Mucosa of stomach (tissue), 1 donor: ENCODE results near the gene CTXND1.

Source experiments
- H3K27me3 ChIP-seq: one replicate; pipeline ENCODE4 v1.7.0; 2013; ENCODE audit warnings: mild to moderate bottlenecking, low read length; ENCODE audit not compliant: control insufficient read depth, insufficient read depth
- H3K36me3 ChIP-seq: one replicate; pipeline ENCODE4 v1.7.0; 2013; ENCODE audit warnings: low read length; ENCODE audit not compliant: control insufficient read depth, insufficient read depth
- H3K4me1 ChIP-seq: one replicate; pipeline ENCODE4 v1.7.0; 2013; ENCODE audit warnings: mild to moderate bottlenecking, low read length; ENCODE audit not compliant: control insufficient read depth, insufficient read depth
- H3K4me3 ChIP-seq: one replicate; pipeline ENCODE4 v1.7.0; 2013; ENCODE audit warnings: low read length
- H3K9ac ChIP-seq: one replicate; pipeline ENCODE4 v1.7.0; 2013; ENCODE audit warnings: mild to moderate bottlenecking, low read length, moderate library complexity
- H3K9me3 ChIP-seq: one replicate; pipeline ENCODE4 v1.7.0; 2013; ENCODE audit warnings: mild to moderate bottlenecking, low read length, moderate library complexity; ENCODE audit not compliant: control insufficient read depth
- donor health status: Pancreatic carcinoma.

CTXND1 gene

DNA sequence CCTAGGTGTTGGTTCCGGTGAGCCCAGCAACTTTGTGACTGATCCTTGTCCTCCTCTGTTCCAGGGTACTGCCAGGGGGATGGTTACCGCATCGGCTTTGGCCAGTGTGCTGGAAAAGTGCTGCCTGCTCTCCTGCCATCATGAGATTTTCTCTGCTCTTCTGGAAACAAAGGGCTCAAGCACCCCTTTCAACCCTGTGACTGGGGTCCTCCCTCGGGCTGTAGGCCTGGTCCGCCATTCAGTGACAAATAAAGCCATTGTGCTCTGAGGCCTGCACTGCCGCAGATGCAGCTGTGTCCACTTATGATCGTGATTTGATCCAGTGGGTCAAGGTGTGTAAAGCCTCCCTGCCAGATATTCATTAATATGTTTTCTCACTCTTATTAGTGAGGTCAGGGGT is 65.9 kb downstream of the CTXND1 start:
- H3K9ac ChIP-seq: no peak overlapping the region
- H3K4me1 ChIP-seq: no peaks in the 10 kb centered on the region
- no peaks in the 10 kb centered on the region for H3K9me3 ChIP-seq
- H3K4me3 ChIP-seq: no peak overlapping the region
- H3K36me3 ChIP-seq: peaks cover 4% of the 10 kb centered on the region
- H3K27me3 ChIP-seq: no peaks in the 10 kb centered on the region

DNA sequence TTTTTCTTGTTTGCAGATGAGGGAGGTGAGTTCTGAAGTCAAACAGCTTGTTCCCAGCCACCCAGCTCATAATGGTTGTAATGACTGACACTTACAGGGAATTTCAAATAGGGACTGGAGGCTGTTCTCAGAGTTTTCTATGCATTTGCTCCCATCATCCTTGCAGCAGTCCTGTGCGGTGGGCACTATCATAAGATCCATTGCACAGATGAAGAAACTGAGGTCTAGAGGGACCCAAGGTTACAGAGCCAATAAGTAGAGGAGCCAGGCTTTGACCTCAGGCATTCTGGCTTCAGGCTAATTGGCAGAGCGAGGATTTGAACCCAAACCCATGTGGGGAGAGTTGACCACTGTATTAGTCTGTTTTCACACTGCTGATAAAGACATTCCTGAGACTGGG is 66.9 kb downstream of the CTXND1 start:
- H3K9ac ChIP-seq: no peak overlapping the region
- H3K36me3 ChIP-seq: peaks cover 4% of the 10 kb centered on the region
- no peak overlapping the region for H3K4me3 ChIP-seq
- no peaks in the 10 kb centered on the region for H3K9me3 ChIP-seq
- H3K27me3 ChIP-seq: no peaks in the 10 kb centered on the region
- H3K4me1 ChIP-seq: no peaks in the 10 kb centered on the region

DNA sequence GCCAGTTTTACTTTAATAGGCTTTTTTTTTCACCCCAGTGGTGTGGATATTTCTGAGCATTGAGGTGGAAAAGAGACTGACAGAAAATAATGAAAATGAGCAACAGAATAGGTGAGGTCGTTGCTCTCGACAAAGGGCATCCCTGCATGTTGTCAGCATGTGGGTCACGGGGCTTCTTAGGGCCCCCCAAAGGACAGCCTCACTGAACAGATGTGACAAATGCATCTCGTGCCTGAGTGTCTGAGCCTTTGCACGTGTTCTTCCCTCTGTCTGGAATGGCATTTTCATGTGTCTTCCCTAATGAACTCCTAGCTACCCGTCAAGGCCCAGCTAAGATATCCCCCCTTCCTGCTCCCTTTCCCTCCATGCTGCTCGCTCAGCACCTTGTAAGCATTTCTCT is 67.5 kb downstream of the CTXND1 start:
- no peak overlapping the region for H3K9ac ChIP-seq
- peaks cover 4% of the 10 kb centered on the region for H3K36me3 ChIP-seq
- H3K27me3 ChIP-seq: no peaks in the 10 kb centered on the region
- H3K4me3 ChIP-seq: no peak overlapping the region
- H3K4me1 ChIP-seq: peaks cover 2% of the 10 kb centered on the region
- no peaks in the 10 kb centered on the region for H3K9me3 ChIP-seq

DNA sequence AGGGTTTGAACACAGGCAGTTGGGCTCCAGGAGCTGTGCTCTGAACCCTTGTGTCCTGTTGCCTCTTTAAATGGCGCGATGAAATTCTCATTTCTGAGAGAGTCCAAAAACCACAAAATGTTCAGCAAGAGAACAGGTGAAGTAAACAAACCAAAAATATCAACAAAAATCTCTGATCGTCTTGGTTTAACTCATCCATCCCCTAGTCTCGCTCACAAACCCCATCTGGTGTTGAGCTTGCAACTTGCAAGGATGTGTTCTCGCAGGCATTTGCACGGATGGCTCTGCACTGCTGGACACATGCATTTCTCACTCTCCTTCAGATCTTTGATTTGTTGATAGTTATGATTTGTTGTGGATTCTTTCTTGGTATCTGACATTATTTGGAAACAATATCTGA is 68.1 kb downstream of the CTXND1 start:
- H3K27me3 ChIP-seq: no peaks in the 10 kb centered on the region
- no peaks in the 10 kb centered on the region for H3K9me3 ChIP-seq
- no peak overlapping the region for H3K4me3 ChIP-seq
- H3K36me3 ChIP-seq: peaks cover 4% of the 10 kb centered on the region
- no peak overlapping the region for H3K9ac ChIP-seq
- peaks cover 6% of the 10 kb centered on the region for H3K4me1 ChIP-seq

DNA sequence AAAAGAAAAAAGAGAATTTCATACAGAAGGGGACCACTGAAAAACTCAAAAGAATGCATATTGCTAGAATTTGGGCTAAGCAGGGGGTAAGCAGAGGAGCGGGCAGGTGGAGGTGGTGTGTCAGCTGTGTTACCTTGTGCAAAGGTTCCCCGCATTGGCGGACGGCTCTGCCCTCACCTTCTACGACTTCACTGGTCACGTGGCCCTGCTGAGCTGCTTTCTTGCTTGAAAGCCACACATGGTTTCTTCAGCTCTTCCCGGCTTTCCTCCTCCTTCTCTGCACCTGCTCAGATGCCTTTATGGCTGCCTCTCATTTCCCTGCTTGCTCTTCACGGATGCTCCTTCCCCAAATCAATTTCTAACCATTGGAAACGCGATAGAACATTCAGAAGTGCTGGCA is 68.7 kb downstream of the CTXND1 start:
- H3K4me3 ChIP-seq: no peak overlapping the region
- H3K9me3 ChIP-seq: no peaks in the 10 kb centered on the region
- H3K36me3 ChIP-seq: peaks cover 4% of the 10 kb centered on the region
- no peak overlapping the region for H3K9ac ChIP-seq
- peaks cover 6% of the 10 kb centered on the region for H3K4me1 ChIP-seq
- H3K27me3 ChIP-seq: no peaks in the 10 kb centered on the region

DNA sequence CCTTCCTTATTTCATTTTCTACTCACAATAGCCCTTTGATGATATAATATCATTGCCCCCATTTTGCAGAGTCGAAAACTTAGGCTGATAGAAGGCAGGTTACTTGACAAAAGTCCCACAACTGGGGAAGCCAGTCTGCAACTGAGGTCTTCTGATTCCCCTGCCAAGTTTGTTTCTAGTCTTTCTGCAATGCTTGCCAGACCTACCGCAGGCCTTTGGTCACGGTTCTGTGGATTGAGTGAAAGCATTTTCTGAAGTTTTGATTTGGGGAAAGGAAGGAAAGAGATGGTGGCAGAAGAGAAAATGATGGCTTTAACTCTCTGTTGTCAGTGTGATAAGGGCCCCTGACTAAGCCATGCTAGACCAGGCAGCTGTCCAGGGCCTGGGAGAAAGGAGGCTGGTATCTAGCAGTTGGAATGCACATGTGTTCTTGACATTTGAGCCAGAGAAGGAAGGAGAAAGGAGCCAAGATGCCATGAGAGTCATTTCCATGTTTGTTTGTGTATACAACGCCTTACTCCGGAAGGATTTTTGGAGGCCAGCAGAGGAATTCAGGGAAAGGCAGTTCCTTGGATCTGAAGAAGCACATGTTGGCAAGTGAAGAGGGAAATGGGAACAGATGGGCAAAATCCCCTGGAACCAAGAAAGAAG is 69.3 kb downstream of the CTXND1 start:
- peaks cover 4% of the 10 kb centered on the region for H3K36me3 ChIP-seq

GRCh38 chr15:80180986-80181385 is 71.0 kb downstream of the CTXND1 start:
- H3K27me3 ChIP-seq: no peaks in the 10 kb centered on the region
- H3K4me3 ChIP-seq: no peak overlapping the region
- H3K36me3 ChIP-seq: no peaks in the 10 kb centered on the region
- H3K4me1 ChIP-seq: peaks cover 10% of the 10 kb centered on the region
- H3K9ac ChIP-seq: no peak overlapping the region
- no peaks in the 10 kb centered on the region for H3K9me3 ChIP-seq

More for the DNA sequence above, 69.3 kb downstream of the CTXND1 start:
- H3K4me3 ChIP-seq: no peak overlapping the region
- H3K9ac ChIP-seq: no peak overlapping the region
- H3K27me3 ChIP-seq: no peaks in the 10 kb centered on the region
- H3K4me1 ChIP-seq: peaks cover 6% of the 10 kb centered on the region
- H3K9me3 ChIP-seq: no peaks in the 10 kb centered on the region

DNA sequence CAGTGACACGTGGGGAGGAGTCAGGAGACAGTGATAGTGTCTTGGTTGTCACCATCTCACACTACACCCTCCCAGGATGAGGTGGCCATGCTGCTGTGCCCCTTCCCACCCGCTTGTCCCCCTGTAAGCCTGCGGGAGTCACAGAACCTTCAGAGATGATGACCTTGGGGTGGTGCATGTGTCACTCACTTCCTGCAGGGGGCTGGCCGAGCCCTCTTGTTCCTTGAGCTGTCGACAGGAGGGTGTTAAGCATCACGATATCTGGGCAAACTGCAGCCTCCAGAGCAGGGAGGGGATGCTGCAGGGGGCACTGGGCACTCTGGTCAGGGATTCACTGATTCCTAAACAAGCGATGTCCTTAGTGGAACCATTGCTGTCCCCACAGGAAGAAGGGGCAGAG is 71.5 kb downstream of the CTXND1 start:
- no peaks in the 10 kb centered on the region for H3K27me3 ChIP-seq
- H3K4me3 ChIP-seq: no peak overlapping the region
- no peak overlapping the region for H3K9ac ChIP-seq
- H3K9me3 ChIP-seq: no peaks in the 10 kb centered on the region
- peaks cover 10% of the 10 kb centered on the region for H3K4me1 ChIP-seq
- H3K36me3 ChIP-seq: no peaks in the 10 kb centered on the region

DNA sequence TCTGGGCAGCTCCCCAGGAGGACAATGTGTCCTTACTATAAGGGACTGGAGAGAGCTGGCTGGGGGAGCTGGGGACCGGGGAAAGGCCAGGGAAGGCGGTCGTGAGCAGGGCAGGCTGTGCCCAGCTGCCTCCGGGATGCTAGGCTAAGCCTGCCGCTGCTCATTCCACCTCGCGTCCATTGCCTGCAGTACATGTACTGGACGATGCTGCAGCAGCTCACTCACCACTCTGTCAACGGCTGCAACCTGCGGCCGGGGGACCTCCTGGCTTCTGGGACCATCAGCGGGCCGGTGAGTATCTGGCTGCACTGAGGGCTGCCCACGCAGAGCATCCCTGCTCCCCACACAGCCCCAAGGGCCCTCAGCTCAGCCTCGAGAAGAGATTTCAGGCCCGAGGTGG is 72.1 kb downstream of the CTXND1 start:
- no peaks in the 10 kb centered on the region for H3K9me3 ChIP-seq
- no peaks in the 10 kb centered on the region for H3K36me3 ChIP-seq
- no peaks in the 10 kb centered on the region for H3K27me3 ChIP-seq
- no peak overlapping the region for H3K4me3 ChIP-seq
- H3K4me1 ChIP-seq: peaks cover 10% of the 10 kb centered on the region
- no peak overlapping the region for H3K9ac ChIP-seq

- H3K27me3 ChIP-seq: no peaks in the 10 kb centered on the region
- peaks cover 10% of the 10 kb centered on the region for H3K4me1 ChIP-seq
- H3K9me3 ChIP-seq: no peaks in the 10 kb centered on the region
Measured at GRCh38 chr15:80179025-80179759, 72.8 kb downstream of the CTXND1 start.

GRCh38 chr15:80177156-80177555 is 74.9 kb downstream of the CTXND1 start:
- peaks cover 10% of the 10 kb centered on the region for H3K4me1 ChIP-seq
- no peak overlapping the region for H3K4me3 ChIP-seq
- H3K9me3 ChIP-seq: no peaks in the 10 kb centered on the region
- no peaks in the 10 kb centered on the region for H3K27me3 ChIP-seq
- H3K36me3 ChIP-seq: no peaks in the 10 kb centered on the region
- H3K9ac ChIP-seq: no peak overlapping the region

More at GRCh38 chr15:80179025-80179759, 72.8 kb downstream of the CTXND1 start:
- no peaks in the 10 kb centered on the region for H3K36me3 ChIP-seq
- H3K4me3 ChIP-seq: no peak overlapping the region
- H3K9ac ChIP-seq: no peak overlapping the region

GRCh38 chr15:80176443-80176842 is 75.6 kb downstream of the CTXND1 start:
- H3K9me3 ChIP-seq: no peaks in the 10 kb centered on the region
- H3K4me1 ChIP-seq: peaks cover 10% of the 10 kb centered on the region
- no peaks in the 10 kb centered on the region for H3K36me3 ChIP-seq
- H3K9ac ChIP-seq: no peak overlapping the region
- no peaks in the 10 kb centered on the region for H3K27me3 ChIP-seq
- no peak overlapping the region for H3K4me3 ChIP-seq
